GM19324 (cell line): ENCODE results near the gene PNPLA7.

Experiments
- ATAC-seq: cut with Tn5 transposase; IDR thresholded peaks from one replicate; pipeline ENCODE4 v1.9.1; 2021; ENCODE audit warnings: mild to moderate bottlenecking, moderate library complexity; ENCODE audit not compliant: unreplicated experiment, low FRiP score

Gene PNPLA7

DNA sequence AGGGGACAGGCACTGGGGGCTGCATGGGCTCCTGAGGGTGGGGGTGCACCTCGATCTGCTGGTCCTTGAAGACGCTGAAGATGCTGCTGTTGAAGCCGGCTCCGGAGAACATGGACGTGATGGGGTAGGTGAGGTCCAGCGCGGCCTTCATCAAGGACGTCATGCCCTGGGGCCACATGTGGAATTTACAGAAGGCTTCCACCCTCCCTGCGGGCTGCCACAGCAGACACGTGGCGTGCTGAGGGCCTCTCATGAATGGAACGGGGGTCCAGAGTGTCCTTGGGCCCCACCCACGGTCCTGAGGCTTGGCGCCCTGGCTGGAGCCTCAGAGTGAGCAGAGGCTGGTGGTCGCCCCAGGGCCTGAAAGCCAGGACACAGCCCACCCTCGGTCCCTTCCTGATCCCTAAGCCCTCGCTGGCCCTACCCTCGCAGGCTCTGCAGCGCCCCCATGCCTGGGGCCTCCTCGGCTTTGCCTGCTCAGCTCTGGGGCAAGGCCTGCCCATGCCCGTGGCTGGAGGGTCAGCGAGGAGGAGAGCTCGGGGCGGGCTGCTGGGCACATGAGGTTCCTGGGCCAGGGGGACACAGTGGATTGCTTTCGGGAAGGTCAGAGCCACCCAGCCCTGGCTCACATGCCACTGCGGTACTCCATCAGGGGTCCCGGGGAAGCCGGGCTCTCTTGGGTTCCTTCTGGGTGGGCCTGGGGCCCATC lies 85.8 kb downstream of the PNPLA7 start:
- no peak for ATAC-seq

GRCh38 chr9:137463931-137464290 lies 86.3 kb downstream of the PNPLA7 start:
- ATAC-seq, result no peak

DNA sequence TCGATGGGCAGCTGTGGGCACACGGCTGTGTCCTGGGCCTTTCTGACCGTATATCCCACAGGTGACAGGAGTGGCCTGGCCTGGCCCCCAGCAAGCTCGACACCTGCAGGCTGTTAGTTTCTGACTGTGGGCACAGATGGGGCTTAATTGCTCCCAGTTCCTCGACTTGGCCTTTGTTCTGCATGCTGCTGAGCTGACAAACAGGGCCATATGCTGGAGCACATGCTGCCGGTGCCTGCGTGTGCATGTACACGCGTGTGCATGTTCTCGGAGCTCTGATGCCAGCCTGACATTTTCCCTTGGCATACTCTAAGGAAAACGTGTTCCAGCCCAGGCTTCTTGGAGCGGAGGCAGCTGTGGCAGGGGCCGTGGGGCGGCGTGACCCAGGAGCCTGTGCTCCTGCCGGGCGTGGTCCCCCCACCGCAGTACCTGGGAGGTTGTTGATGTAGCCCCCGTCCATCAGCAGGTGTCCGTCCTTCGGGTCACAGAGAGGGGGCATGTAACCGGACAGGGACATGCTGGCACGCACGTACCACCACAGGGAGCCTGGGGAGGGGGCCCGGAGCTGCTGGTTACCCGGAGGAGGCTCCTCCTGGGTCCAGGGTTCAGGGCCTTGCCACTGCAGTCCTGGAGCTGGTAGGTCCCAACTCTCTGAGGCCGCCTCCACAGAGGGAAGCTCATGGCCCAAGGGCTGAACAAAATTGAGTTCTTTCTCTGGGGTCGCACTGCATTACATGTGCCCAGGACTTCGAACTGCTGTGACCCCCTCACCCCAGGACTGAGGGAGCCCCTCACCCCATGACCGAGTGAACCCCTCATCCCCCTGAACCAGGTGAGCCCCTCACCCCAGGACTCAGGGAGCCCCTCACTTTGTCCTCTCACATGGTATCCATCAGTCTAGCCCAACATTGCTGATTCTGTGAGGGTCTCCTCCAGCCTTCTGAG lies 86.9 kb downstream of the PNPLA7 start:
- no peak for ATAC-seq

GRCh38 chr9:137462396-137462985 lies 87.7 kb downstream of the PNPLA7 start:
- ATAC-seq, result no peak

GRCh38 chr9:137461663-137462395 lies 88.4 kb downstream of the PNPLA7 start:
- no peak for ATAC-seq

GRCh38 chr9:137461316-137461662 lies 88.9 kb downstream of the PNPLA7 start:
- ATAC-seq, result no peak

DNA sequence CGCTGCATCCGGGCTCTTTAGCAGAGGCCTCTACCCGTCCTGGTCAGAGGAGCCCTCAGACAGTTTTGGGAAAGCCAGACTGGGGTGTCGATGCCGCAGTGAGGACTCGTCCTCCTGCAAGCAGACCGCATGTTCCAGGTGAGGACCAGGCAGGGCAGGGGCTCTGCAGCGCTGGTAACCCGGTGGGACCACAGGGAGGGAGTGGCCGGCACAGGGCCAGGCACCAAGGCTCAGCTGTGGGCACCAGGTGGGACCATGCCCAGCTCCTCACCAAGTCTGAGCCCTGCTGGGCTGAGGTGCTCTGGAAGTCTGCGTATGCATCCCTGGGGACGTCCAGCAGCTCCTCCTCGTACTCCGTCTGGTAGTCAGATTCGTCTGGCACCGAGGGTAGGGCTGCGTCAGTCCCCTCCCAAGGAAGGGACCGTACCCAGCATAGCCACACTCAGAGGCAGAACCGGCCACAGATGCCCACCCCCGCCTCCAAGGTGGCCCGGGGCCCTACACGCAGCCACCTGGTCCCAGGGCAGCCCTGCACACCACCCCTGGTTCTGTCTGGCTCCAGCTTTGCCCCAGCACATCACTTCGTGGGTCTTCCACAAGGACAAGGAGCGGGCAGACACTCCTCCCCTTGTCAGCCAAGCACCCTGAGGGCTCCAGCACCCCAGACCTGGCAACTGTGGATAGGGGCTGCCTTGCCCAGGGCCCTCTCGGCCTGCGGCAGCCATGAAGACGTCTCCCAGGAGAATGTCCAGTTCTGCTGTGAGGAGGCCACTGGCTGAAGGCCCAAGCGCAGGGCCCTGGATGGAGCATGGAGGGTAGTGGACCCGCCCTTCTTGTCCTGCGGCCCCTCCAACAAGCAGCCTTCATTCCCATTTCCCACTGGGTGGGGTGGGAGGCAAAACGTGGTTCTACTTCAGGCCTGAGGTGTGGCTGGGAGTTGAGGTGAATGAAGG lies 89.6 kb downstream of the PNPLA7 start:
- no peak for ATAC-seq

DNA sequence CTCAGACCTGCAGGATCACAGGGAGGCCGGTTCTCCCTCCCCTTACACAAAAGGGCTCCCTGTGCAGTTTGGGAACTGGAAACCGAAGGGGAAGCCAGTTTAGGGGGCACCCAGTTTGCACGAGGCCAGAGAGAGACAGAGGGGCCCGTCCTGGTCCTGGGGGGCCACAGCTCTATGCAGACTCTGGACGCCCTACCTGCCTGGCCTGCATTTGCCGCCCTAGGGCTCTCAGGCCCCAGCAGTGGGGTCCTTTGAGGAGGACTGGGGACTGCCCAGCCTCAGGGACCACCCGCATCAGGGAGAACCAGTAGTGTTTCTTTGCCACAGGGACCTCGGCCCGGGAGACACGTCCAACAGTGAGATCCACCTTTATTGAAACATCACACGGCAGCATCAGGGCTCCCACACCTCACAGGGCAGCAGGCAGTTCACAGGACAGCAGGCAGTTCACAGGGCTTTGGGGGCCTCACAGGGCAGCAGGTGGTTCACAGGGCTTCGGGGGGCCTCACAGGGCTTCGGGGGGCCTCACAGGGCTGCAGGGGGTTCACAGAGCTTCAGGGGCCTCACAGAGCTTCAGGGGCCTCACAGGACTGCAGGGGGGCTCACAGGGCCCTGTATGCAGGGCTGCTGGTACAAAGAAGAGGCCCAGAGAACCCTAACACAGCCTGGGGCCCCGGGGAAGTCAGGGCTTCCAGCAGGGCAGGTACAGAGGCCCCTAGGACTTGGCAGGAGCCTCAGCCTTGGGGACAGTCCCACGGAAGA lies 90.4 kb downstream of the PNPLA7 start:
- no peak for ATAC-seq

GRCh38 chr9:137459152-137459600 lies 91.0 kb downstream of the PNPLA7 start, which contains the start of gene NSMF:
NSMF (minus strand) TSS chr9:137459334; CDS start chr9:137459102, 232 bp downstream.
- ATAC-seq, result peak; percentile 81

DNA sequence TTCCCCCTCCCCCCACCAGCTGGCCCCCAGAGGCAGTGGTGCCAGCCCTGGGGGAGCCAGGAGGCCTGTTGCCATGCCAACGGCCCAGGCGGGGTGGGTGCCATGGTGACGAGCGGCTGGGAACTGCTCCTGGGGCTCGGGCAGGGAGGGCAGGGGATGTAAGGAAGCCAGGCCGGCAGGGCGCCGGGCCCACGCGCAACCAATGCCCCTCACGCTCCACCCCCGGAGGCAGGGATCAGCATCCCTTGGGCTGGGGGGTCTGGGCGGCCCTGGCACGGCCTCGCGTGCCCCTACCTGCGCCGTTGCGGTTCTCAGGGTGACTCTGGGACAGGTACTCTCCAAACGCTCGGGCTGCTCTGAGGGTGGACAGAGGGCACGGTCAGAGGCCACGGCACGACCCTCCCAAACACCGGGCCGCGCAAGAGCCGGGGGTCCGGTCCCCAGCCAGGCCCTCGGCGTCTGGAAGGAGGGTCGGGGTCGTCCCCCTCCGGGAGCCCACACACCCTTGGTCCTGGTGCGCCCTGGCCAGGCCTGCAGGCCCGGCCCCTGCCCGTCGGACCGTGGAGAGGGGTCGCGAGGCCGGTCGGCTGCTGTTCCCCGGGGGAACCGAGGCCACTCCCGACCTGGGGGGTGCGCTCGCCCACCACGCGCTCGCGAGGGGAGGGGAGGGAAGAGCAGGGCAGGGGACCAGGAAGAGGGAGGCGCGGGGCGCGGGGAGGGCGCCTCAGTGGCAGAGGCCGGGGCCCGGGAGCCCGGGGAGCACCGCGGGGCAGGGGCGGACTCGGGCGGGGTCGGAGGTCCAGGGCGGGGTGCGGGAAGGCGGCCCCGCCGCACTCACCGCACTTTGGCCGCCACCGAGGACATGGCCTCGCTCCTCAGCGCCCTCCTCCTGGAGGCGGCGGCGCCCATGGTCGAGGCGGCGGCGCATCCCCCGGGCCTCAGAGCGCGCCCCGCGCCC lies 91.7 kb downstream of the PNPLA7 start:
- peak; percentile 32 for ATAC-seq

- ATAC-seq, result no peak
Measured at GRCh38 chr9:137457406-137458193, 92.6 kb downstream of the PNPLA7 start.

GRCh38 chr9:137456864-137457405 lies 93.3 kb downstream of the PNPLA7 start:
- no peak for ATAC-seq

- ATAC-seq, result no peak
Measured at GRCh38 chr9:137456061-137456863, 93.9 kb downstream of the PNPLA7 start.

DNA sequence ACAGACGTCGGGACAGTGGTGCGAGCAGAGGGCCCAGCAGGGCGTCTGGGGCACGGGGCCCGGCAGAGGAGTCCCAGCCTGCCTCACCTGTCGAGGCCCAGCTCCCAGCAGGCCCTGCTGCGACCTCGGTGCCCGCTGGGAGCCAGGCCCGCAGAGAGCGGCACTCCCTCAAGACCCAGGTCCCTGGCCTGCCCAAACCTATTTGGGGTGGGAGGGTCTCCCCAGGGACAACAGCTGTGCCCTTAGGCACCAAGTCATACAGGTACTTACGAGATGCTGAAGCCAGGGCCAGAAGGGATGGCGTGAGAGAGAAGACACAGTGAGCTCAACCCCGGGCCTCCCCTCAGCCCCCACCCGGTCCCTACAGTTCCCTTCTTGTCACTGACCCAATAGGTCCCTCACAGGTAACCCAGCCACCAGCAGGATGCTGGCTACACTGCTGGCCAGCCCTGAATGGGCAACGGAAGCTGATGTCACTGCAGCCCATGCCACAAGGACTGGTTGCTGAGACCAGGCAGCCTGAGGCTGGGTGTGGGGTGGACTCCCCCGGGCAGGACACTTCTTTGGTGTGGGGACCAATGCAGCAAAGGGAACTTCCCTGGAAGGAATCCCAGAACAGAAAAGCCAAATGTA lies 94.7 kb downstream of the PNPLA7 start:
- no peak for ATAC-seq

DNA sequence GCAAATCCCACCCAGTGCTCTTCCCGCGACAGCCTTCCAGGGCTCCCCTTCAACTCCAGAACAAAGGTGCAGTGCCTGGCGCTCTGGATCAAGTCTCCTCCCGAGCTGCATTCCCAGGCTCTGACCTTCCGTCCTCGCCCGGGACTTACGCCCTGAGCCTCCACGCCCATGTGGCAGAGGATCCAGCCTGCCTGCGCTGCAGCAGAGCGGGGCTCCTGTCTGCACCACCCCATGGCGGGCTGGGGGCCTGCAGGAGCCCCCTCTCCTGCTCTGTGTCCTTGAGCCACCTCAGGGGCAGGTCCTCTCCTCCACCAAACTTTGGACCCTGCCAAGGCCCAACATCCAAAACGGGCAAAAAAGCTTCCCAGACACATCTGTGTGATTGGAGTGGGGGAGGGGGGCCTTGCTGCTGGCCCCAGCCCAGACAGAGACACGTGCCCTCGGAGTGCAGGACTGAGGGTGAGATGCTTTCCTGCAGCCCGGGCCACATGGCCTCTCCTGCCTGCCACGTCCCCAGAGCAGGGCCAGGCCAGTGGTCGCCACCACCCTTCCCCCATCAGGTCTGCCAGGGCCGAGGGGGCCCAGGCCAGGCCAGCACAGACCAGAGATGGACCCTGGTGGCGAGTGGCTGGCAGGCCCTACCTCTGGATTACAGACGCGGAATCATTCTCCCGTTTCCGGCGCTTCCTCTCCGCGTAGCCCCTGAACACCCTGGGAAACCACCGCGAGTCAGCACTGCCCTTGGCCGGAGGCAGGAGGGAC lies 95.4 kb downstream of the PNPLA7 start:
- ATAC-seq, result no peak
